ENCODE data around the gene IFITM1. TPM values are rescaled to one million over a fixed set of nuclear protein-coding genes. Genes with fewer than 3 reads are reported as not detected.
"Not testable (repeated sequence)": the region's sequence is repeated elsewhere in the genome, so short reads cannot be mapped to it uniquely, and the experiment has no call there.

IFITM1 gene
- total RNA-seq, 1 donor, result 76.4 TPM

DNA sequence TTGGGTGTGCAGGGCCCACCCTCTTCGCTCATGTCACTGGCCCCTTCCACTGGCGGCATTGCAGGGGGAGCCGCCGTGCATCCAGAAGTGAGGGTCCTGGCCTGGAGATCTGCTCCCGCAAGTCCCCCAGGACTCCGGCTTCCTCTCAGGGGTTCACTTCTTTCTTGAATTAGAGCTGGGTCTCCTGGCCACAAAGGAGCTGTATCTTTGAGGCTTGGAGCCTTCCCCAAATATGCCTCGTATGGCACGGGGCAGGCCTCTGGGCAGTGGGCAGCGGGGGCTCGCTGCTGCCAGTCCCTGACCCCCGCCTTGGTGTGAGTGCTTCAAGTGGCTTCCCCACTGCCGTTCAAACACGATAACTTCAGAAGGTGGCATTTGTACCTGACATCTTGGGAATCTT lies 14.2 kb downstream of the IFITM1 start:
- TF ChIP-seq, protein P1, sequence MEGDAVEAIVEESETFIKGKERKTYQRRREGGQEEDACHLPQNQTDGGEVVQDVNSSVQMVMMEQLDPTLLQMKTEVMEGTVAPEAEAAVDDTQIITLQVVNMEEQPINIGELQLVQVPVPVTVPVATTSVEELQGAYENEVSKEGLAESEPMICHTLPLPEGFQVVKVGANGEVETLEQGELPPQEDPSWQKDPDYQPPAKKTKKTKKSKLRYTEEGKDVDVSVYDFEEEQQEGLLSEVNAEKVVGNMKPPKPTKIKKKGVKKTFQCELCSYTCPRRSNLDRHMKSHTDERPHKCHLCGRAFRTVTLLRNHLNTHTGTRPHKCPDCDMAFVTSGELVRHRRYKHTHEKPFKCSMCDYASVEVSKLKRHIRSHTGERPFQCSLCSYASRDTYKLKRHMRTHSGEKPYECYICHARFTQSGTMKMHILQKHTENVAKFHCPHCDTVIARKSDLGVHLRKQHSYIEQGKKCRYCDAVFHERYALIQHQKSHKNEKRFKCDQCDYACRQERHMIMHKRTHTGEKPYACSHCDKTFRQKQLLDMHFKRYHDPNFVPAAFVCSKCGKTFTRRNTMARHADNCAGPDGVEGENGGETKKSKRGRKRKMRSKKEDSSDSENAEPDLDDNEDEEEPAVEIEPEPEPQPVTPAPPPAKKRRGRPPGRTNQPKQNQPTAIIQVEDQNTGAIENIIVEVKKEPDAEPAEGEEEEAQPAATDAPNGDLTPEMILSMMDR (IDR thresholded peaks at IDR 0.05; ENCODE audit: insufficient read depth, low read depth, low read length), result no peak
- no peak overlapping the region for H3K4me3 ChIP-seq (ENCODE audit: low read depth, low read length)
- no peak for DNase-seq (ENCODE audit: low read depth)

DNA sequence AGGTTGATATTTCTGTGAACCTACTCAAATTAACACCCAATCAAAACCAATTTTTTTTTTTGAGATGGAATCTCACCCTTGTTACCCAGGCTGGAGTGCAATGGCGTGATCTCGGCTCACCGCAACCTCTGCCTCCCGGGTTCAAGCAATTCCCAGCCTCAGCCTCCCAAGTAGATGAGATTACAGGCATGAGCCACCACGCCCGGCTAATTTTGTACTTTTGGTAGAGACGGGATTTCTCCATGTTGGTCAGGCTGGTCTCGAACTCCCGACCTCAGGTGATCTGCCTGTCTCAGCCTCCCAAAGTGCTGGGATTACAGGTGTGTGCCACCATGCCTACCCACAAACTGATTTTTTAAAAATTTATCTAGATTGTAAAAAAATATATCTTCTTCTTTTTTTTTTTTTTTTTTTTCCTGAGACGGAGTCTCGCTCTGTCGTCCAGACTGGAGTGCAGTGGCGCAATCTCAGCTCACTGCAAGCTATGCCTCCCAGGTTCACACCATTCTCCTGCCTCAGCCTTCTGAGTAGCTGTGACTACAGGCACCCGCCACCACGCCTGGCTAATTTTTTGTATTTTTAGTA lies 14.8 kb downstream of the IFITM1 start:
- DNase-seq (ENCODE audit: low read depth); H3K4me3 ChIP-seq (ENCODE audit: low read depth, low read length): not testable (repeated sequence)

DNA sequence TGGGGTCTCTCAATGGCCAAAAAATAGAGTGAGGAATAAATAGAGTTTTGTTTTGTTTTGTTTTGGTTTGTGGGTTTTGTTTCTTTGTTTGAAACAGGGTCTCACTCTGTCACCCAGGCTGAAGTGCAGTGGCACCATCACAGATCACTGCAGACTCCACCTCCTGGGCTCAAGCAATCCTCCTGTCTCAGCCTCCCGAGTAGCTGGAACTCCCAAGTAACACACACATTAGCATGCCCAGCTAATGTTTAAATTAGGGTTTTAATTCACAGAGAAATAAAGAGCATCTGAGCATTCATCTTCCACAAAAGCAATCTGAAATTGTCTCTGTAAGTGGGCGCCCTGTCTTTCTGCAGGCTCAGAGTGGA lies 16.0 kb downstream of the IFITM1 start:
- DNase-seq (ENCODE audit: low read depth), result no peak
- H3K4me3 ChIP-seq (ENCODE audit: low read depth, low read length), result no peak overlapping the region
- TF ChIP-seq, protein P1 (IDR thresholded peaks at IDR 0.05; ENCODE audit: insufficient read depth, low read depth, low read length), result no peak

DNA sequence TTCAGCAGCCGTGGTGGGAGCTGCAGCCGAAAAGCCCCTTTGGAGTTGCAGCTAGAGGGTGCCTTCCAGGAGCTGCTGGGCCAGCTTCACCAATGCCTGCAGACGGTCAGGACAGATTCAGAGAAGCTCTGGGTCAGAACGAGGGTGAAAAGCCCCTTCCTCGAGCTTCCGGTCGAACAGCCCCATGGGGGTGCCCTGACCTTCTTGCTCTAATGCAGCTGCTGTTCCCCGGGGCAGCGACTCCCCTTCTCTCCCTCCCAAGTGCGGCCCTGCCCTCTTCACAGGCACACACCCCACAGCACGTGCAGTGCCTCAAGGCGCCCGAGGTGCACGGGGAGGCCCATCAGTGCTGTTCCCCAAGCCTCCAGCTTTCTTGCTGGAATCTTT lies 16.5 kb downstream of the IFITM1 start:
- TF ChIP-seq, protein P1 (IDR thresholded peaks at IDR 0.05; ENCODE audit: insufficient read depth, low read depth, low read length), result no peak
- H3K4me3 ChIP-seq (ENCODE audit: low read depth, low read length), result no peak overlapping the region
- no peak for DNase-seq (ENCODE audit: low read depth)

GRCh38 chr11:330694-331357 lies 17.0 kb downstream of the IFITM1 start:
- no peak overlapping the region for H3K4me3 ChIP-seq (ENCODE audit: low read depth, low read length)
- TF ChIP-seq, protein P1 (IDR thresholded peaks at IDR 0.05; ENCODE audit: insufficient read depth, low read depth, low read length), result no peak
- no peak for DNase-seq (ENCODE audit: low read depth)

DNA sequence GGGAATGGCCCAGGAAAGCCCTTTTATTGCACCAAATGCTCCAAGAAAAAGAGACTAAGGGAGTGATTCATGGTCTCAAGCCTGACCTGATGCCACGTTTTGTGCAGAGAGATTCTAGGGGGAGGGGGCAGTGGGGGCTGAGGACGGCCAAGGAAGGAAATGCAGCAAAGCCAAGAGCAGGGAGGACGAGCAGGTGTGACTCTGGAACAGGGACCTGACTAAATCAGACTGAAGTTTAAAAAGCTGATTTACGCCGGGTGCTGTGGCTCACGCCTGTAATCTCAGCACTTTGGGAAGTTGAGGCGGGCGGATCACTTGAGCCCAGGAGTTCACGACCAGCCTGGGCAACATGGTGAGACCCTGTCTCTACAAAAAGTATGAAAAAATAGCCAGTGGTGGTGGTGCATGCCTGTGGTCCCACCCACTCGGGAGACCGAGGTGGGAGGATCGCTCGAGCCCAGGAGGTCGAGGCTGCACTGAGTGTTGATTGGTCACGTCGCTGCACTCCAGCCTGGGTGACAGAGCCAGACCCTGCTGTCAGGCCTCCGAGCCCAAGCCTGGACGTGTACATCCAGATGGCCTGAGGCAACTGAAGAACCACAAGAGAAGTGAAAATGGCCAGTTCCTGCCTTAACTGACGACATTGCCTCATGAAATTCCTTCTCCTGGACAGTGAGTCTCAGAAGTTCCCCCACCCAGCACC lies 17.7 kb downstream of the IFITM1 start:
- TF ChIP-seq, protein P1 (IDR thresholded peaks at IDR 0.05; ENCODE audit: insufficient read depth, low read depth, low read length), result no peak

GRCh38 chr11:332651-333480 lies 19.0 kb downstream of the IFITM1 start:
- TF ChIP-seq, protein P1 (IDR thresholded peaks at IDR 0.05; ENCODE audit: insufficient read depth, low read depth, low read length), result no peak
- DNase-seq (ENCODE audit: low read depth), result no peak
- H3K4me3 ChIP-seq (ENCODE audit: low read depth, low read length), result no peak overlapping the region

More for the DNA sequence above, 17.7 kb downstream of the IFITM1 start:
- DNase-seq (ENCODE audit: low read depth), result no peak
- H3K4me3 ChIP-seq (ENCODE audit: low read depth, low read length), result no peak overlapping the region

- DNase-seq (ENCODE audit: low read depth); H3K4me3 ChIP-seq (ENCODE audit: low read depth, low read length): not testable (repeated sequence)
These were observed 19.9 kb downstream of the IFITM1 start for GRCh38 chr11:333616-334263.

Data from fibroblast of villous mesenchyme (primary cell).